Stimulated activated CD4-positive, alpha-beta T cell treated with anti-CD3 and anti-CD28 coated beads, Interleukin-2, amount 100 ng/mL, for 24 hours (primary cell): ENCODE results near the gene ADAMTS3.
"Not testable (repeated sequence)": the region's sequence is repeated elsewhere in the genome, so short reads cannot be mapped to it uniquely, and the experiment has no call there.

Source experiments
- DNase-seq, 2 donors: peaks; one replicate each; pipeline ENCODE4 v3.0.0-alpha.2; 2020

Gene ADAMTS3

DNA sequence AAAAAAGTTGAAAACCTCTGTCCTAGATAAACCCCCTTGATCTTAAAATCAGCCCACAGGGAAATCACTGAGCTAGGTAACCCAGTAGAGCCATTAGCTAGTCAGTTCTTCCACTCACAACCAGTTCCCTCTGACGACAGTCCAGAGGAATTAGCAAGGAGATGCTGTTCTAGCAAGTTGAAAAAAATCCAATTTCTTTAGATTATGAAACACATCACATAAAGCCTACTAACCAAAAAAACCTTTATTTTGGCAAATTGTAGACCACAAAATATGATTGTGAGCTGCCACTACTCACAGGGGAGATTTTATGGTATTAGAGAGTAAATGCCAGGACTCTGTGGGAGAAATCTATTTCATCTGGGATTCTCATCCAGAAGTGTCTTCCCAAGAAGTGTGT, 22.6 kb downstream of the ADAMTS3 start:
- no peak for DNase-seq

- not testable (repeated sequence) for DNase-seq
Measured at GRCh38 chr4:72540694-72541093, 28.3 kb downstream of the ADAMTS3 start.

- no peak for DNase-seq
Measured at GRCh38 chr4:72538006-72538405, 31.0 kb downstream of the ADAMTS3 start.

GRCh38 chr4:72536443-72536842, 32.6 kb downstream of the ADAMTS3 start:
- DNase-seq: no peak

GRCh38 chr4:72531768-72532290, 37.2 kb downstream of the ADAMTS3 start:
- no peak for DNase-seq

- DNase-seq: no peak
Measured at GRCh38 chr4:72531322-72531721, 37.7 kb downstream of the ADAMTS3 start.

DNA sequence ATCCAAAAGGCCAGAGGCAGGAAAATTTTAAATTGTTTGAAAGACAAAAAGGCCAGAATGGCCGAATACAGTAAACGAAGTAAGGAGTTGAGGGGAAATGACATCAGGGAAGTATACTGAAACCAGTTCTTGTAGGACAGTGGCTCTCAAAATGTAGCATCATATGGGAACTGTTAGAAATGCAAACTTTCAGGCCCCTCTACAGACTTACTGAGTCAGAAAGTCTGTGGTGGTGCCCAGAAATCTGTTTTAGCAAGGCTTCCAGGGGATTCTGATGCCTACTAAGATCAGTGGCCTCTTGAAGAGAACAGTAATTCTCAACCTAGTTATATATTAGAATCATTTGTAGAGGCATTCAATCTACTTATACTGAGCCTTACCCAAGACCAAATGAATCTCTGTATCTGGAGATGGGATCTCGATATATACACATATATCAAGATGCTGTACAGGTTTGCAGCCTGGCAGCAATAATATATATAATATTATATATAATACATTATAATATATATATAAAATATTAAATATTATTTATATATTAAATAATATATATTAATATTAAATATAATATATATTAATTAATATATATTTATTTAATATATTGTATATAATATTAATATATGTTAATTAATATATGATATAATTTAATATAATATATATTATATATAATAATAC, 39.7 kb downstream of the ADAMTS3 start:
- DNase-seq: no peak

DNA sequence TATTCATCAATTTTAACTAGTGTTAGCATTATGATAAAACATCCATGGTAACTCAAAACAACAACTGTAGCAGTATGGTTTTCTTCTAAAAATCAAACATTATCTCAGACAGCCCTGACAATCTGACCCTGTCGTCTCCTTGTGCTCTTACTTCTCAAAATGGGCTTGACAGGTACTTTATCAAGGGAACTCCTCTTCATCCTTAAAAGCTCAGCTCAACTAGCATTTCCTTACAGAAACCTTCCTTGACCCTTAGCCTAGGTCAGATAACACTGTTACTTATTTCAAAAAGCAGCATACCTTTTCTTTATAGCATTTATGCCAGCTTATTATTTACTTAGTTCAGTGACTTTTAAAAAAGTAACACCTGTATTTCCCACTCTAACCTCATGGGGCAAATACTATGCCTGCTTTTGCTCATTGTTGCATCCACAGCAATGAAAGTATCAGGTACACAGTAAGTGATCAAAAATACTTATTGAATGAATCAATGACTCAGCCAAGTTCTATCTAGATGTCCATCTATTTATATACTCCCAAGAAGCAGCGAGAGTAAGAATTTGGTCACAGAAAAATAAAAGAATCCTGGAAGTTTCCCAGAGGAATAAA, 41.9 kb downstream of the ADAMTS3 start:
- no peak for DNase-seq

- no peak for DNase-seq
Measured at GRCh38 chr4:72525938-72526337, 43.1 kb downstream of the ADAMTS3 start.

- no peak for DNase-seq
Measured at GRCh38 chr4:72522440-72522839, 46.6 kb downstream of the ADAMTS3 start.

- DNase-seq: no peak
Measured at GRCh38 chr4:72513227-72513626, 55.8 kb downstream of the ADAMTS3 start.

GRCh38 chr4:72507860-72508419, 61.1 kb downstream of the ADAMTS3 start:
- no peak for DNase-seq

DNA sequence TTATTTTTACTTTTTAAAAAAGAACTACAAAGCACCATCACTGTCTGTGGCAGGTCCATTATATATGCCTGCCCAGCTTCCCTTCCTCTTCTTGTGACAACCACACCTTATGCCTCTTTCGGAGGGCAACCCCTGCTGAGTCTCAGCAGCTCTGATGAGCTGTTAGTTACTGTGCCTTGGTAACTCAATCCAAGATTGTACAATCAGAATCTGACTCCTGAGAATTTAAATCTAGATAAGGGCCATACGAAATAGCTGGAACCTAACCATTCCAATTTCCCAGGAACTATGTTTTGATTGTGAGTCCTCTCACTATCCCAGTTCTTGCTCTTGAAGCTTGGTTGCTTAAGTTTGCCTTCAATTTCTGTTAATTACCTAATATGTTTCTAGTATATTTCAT, 61.9 kb downstream of the ADAMTS3 start:
- no peak for DNase-seq

GRCh38 chr4:72505314-72505744, 63.7 kb downstream of the ADAMTS3 start:
- no peak for DNase-seq

DNA sequence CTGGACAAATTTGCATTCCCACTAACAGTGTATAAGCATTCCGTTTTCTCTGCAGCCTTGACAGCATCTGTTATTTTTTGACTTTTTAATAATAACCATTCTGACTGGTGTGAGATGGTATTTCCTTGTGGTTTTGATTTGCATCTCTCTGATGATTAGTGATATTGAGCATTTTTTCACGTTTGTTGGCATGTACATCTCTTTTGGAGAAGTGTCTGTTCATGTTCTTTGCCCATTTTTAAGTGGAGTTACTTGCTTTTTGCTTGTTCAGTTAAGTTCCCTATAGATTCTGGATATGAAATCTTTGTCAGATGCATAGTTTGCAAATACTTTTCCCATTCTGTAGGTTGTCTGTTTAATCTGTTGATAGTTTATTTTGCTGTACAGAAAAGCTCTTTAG, 68.8 kb downstream of the ADAMTS3 start:
- DNase-seq: no peak

GRCh38 chr4:72496119-72496518, 72.9 kb downstream of the ADAMTS3 start:
- DNase-seq: no peak

GRCh38 chr4:72494156-72494555, 74.9 kb downstream of the ADAMTS3 start:
- no peak for DNase-seq

GRCh38 chr4:72489267-72489666, 79.8 kb downstream of the ADAMTS3 start:
- no peak for DNase-seq

DNA sequence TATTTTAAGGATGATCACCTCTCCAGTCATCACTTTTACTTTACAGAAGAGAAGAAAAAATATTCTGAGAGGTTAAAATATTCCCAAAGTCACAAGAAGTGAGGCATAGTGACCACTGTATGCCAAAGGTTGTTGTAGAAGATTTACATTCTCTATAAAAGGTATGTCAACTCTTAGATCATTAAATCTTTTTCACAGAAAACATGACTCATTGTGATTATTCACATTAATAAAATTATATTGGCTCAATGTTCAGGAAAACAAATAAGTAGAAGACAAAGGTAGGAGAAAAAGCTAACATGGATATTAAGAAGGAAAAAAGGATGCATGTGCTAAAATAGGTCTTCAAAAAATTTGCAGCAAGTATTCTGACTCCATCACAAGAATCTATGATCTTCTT, 82.0 kb downstream of the ADAMTS3 start:
- no peak for DNase-seq

- no peak for DNase-seq
Measured at GRCh38 chr4:72484981-72485380, 84.0 kb downstream of the ADAMTS3 start.

DNA sequence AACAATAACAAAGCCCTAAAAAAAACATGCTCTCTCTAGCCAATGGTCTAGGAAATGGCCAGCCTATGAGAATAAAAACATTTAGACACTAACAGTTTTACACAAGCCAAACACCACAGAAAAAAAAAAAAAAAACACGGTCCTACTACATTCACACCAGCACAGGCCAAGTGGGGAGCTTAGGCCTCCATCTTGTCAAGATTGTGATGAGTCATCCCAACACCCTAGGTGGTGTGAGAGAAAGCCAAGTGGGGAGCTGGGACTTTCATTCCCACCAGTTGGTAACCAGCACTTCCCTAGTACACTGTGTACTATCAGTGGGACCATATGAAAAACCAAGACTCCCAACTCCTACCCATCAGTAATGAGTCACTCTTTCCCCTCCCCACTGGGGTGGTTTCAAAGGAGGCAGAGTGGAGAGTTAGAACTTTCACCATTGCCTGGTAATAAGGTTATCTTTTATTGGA, 95.6 kb downstream of the ADAMTS3 start:
- no peak for DNase-seq

GRCh38 chr4:72471816-72472215, 97.2 kb downstream of the ADAMTS3 start:
- no peak for DNase-seq

DNA sequence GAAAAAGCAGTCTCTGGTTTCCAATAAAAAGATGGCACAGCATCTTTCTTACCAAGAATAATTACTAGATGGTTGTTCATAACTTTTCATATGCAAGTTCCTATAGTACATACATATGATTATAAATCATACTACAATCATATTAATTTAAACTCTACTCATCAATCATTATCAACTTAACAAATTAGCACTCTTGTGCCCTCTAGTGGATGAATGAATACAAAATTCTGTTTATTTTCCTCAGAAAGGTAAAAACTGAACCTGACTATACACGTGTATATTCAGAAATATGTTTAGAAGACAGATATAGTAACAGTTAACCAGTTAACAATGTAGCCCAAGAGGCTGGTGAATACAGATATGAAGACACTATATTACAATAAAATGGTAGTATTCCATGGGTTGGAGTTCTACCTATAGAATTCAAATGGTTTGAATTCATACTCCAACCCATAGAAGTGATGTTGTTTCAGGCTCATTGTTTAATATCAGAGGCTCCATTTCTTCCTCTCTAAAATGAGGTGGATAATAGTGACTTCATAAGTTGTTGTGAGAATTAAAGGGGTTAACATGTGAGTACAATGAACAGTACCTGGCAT, 100.0 kb downstream of the ADAMTS3 start:
- DNase-seq: no peak

DNA sequence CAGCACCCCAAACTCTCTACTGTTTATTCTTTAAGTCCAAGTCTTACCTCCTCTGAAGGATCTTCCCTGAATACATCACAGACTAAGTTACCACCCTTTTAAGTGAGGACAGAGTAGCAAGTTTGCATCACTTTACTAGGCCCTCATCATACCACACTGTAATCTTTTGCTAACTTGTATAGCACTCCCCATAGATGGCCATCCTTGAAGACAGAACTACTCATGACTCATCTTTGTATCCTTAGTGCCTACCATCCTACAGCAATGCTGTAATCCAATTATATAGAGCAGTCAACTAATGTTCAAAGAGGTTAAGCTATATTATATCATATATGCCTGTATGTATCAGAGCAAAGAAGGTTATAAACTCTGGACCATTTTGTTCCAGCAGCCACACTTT, 101.4 kb downstream of the ADAMTS3 start:
- DNase-seq: no peak
